Measurements from ENCODE around the gene NHLRC4.

DNA sequence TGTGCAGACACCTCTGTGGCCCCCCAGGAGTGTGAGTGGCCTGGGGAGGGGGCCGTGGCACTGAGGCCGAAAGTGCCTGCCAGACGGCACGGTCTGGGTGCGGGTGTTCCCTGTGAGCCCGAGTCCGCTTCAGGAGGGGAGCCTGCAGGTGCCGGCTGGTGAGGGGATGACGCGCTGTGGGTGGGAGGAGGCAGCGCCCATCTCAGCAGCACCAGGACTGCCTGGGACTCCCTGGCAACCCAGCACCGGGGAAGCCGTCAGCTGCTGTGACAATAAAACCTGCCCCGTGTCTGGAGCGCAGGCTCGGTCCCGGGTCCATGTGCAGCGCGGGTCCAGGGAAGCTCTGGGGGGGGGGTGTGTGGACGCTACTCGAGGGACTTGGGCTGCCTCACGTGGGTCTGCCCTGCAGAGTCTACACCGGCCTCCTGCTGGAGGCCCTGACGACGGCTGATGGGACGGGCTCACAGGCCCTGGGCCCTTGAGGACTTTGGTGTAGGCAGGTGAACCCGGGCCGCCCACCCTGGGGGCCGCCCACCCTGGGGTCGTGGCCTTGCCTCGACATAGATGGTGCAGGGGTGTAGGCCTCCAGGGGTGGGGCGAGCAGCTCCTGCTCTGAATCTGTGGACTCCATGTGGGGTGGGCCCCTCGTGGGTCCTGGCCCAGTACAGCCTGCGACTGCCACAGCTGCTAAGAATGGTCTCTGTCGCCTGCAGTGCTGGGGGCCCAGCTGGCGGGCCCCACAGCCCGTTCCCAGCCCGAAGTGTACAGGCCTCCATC, 17.2 kb downstream of the NHLRC4 start:
- TF ChIP-seq, protein P1, sequence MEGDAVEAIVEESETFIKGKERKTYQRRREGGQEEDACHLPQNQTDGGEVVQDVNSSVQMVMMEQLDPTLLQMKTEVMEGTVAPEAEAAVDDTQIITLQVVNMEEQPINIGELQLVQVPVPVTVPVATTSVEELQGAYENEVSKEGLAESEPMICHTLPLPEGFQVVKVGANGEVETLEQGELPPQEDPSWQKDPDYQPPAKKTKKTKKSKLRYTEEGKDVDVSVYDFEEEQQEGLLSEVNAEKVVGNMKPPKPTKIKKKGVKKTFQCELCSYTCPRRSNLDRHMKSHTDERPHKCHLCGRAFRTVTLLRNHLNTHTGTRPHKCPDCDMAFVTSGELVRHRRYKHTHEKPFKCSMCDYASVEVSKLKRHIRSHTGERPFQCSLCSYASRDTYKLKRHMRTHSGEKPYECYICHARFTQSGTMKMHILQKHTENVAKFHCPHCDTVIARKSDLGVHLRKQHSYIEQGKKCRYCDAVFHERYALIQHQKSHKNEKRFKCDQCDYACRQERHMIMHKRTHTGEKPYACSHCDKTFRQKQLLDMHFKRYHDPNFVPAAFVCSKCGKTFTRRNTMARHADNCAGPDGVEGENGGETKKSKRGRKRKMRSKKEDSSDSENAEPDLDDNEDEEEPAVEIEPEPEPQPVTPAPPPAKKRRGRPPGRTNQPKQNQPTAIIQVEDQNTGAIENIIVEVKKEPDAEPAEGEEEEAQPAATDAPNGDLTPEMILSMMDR (conservative IDR thresholded peaks at IDR 0.05 in 1 of 2, IDR thresholded peaks at IDR 0.05 in 1 of 2; ENCODE audit: low read depth in 1 of 2, low read length in 2 of 2) = no peak
- no peak for TF ChIP-seq EZH2 (IDR thresholded peaks at IDR 0.05; ENCODE audit: low read length, missing control alignments)
